ENCODE results near the gene WWP2.
"Not testable (repeated sequence)": the region's sequence is repeated elsewhere in the genome, so short reads cannot be mapped to it uniquely, and the experiment has no call there.

The WWP2 gene

DNA sequence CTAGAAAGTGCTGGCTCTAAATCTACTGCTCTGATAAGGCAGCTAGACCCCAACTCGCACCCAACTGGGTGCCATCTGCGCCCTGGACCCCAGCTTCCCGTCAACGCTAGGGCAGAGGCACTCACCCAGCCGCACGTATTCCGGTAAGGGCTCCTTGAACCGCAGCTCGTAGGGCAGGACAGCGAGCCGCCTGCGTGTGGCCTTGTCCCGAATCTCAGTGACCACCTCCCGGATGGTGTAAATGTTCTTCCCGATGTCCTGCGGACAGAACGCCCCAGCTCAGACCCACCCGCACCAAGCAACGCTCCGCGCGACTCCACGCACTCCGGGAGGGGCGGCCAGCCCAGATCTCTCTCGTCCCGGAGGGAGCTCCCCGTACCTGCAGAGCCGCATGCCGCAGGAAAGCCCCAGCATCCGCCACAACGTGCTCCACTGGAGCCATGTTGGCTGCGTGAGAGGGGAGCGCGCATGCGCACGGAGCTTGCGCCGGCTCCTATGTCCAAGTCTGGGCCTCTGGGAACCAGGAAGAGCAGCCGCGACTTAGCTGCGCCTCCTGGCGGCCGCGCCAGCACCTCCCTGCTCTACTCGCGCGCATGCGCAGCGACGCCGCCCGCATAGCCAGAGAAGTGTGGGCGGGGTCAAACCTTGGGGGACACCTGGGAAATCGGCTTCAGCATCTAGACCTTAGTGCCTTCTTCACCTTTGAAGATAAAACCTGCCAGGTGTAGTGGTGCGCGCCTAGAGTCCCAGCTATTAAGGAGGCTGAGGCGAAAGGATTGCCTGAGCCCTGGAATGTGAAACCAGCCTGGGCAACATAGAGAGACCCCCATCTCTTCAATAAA is 7.4 kb upstream of the WWP2 start, which contains the start of gene NOB1:
TSS of gene NOB1 (minus strand) at position 458 of the 842 bp plus-strand sequence. CDS start at position 442, 16 bp downstream.
- peaks cover 17 to 23% (median 20%) of the 10 kb centered on the region in 10 experiments for H3K4me1 ChIP-seq
- TF ChIP-seq Cebpa-rat (IDR thresholded peaks at IDR 0.05): no peak
- peak within 1 kb of the TSS; percentile 51 to 97 (median 91) for H3K27ac ChIP-seq
- peaks cover 0 to 43% (median 35%) of the 10 kb centered on the region in 11 experiments; a peak in 16 of 22 replicates for H4K20me1 ChIP-seq
- H3K27me3 ChIP-seq: no peaks in the 10 kb centered on the region
- no peaks in the 10 kb centered on the region for H3K9me3 ChIP-seq (replicated peaks in 1 of 11)
- peak within 1 kb of the TSS; percentile 81 to 98 (median 93) for H3K9ac ChIP-seq
- H3K4me3 ChIP-seq: peak within 1 kb of the TSS; percentile 78 to 99 (median 96)
- peaks cover 28 to 40% (median 34%) of the 10 kb centered on the region in 11 experiments for H3K36me3 ChIP-seq
- H3K4me2 ChIP-seq: peak within 1 kb of the TSS; percentile 73 to 95 (median 88)

DNA sequence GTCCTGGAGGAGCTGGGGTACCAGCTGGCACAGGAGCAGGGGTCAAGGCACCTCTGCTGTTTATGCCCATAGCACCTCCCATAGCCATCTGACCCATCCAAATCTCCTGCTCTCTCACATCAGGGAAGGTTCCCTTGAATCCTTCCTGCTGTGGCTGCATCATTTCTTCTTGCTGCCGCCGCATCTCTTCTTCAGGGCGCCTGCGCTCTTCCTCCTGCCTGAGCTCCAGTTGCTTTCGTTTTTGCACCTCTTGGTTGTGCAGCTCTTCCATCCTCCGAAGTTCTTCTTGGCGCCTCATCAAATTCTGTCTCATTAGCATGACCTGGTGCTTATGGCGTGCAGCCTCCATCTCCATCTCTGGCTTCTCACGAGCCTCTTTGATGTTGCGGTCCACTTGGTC is 5.4 kb upstream of the WWP2 start:
- no peak overlapping the region for H3K27ac ChIP-seq
- H3K36me3 ChIP-seq: peaks cover 8 to 20% (median 14%) of the 10 kb centered on the region in 11 experiments
- peaks cover 23 to 30% (median 26%) of the 10 kb centered on the region in 10 experiments for H3K4me1 ChIP-seq
- H3K4me2 ChIP-seq: no peak overlapping the region
- no peak overlapping the region for H3K4me3 ChIP-seq
- peaks cover 0 to 24% (median 20%) of the 10 kb centered on the region in 11 experiments; a peak in 15 of 22 replicates for H4K20me1 ChIP-seq
- H3K9ac ChIP-seq: no peak overlapping the region
- H3K27me3 ChIP-seq: no peaks in the 10 kb centered on the region
- H3K9me3 ChIP-seq (replicated peaks in 1 of 11): no peaks in the 10 kb centered on the region
- no peak for TF ChIP-seq Cebpa-rat (IDR thresholded peaks at IDR 0.05)

DNA sequence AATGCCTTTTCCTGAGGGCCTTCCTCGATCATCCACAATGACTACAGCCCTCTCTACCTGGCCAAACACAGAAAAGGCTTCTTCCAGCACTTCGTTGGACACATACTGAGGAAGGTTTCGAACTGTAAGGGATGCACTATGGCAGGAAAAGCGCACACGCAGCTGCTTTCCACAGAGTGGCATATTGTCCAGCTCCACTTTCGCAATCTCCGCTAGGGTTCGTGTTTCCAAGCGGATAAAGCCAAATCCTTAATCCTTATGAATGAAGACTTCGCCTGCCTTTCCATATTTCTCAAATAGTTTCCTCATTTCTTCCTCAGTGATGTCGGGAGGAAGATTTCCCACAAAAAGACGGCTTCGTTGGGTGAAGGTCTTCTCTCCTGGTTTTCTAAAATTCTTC is 4.8 kb upstream of the WWP2 start:
- H3K4me3 ChIP-seq; H3K4me2 ChIP-seq; H3K9ac ChIP-seq; H3K27ac ChIP-seq; H3K27me3 ChIP-seq; H3K9me3 ChIP-seq (replicated peaks in 1 of 11): not testable (repeated sequence)
- peaks cover 22 to 28% (median 25%) of the 10 kb centered on the region in 10 experiments for H3K4me1 ChIP-seq
- peaks cover 1 to 13% (median 7%) of the 10 kb centered on the region in 11 experiments; a peak in 20 of 22 replicates for H3K36me3 ChIP-seq
- peaks cover 0 to 18% (median 13%) of the 10 kb centered on the region in 11 experiments; a peak in 14 of 22 replicates for H4K20me1 ChIP-seq

DNA sequence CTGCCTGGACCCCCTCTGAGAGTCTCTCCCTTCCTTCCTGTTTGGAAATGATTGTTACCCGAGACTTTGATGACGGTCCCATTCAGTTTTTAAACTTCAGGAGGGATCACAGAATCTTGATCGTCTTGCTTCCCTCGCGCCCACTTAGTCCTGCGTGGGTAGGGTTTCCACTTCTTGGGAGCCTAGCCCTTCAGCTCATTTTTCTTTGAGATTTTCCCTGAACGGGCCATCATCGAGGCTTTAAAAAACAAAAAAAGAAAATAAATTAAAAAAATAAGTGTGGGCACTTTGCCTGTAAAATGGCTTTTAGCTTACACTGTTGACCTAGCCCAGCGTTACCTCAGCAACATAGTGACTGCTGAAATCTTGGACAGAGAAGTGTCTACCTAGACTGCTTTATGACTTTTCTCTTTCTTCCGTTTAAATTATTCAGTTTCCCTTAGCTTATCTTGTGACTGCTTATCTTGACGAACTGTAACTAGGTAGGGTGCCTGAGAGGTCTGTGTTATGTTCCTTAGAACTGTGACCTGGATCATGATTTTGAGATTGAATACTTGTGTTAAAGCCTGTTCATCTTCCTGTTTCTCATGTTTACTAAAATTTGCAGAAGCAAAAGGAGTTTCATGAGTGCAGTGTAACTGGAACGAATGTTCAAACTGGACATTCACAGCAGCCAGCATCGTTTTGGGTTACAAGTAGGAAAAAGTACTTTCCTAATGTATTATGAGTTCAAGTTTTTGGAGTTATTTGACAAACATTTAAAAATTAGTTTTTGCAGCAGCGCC is 874 bp downstream of the WWP2 start:
- peak overlapping the region; percentile 83 to 95 (median 91) for H3K9ac ChIP-seq
- peaks cover 0 to 19% (median 11%) of the 10 kb centered on the region in 11 experiments; a peak in 13 of 22 replicates for H3K36me3 ChIP-seq
- peak overlapping the region; percentile 83 to 94 (median 88) for H3K27ac ChIP-seq
- peak overlapping the region; percentile 81 to 99 (median 88) for H3K4me3 ChIP-seq
- peak overlapping the region; percentile 73 to 95 (median 82) for H3K4me2 ChIP-seq
- H3K4me1 ChIP-seq: peaks cover 17 to 31% (median 25%) of the 10 kb centered on the region in 10 experiments
- TF ChIP-seq Cebpa-rat (IDR thresholded peaks at IDR 0.05): no peak
- H3K27me3 ChIP-seq: no peaks in the 10 kb centered on the region
- H4K20me1 ChIP-seq: peaks cover 0 to 46% (median 27%) of the 10 kb centered on the region in 11 experiments; a peak in 13 of 22 replicates
- no peaks in the 10 kb centered on the region for H3K9me3 ChIP-seq (replicated peaks in 1 of 11)

DNA sequence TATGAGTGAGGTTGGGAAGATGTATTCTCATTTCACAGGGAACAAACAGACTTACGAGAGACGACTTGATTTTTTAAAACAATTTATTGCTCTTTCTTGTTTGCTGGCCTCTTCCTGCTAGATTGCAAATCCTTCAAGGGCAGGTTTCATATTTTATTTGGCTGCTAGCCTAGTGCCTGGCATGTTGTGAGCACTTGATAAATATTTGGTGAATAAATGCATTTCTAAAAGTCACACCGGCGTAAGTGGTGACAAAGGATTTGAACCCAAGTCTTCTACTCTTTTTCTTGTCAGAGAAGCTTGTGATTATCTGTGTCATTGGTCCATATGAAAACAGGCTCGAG is 1.4 kb downstream of the WWP2 start:
- H3K27me3 ChIP-seq: no peaks in the 10 kb centered on the region
- peak overlapping the region; percentile 73 to 95 (median 82) for H3K4me2 ChIP-seq
- peak overlapping the region in 9 of 11 experiments; percentile 83 to 94 (median 88); a peak in 15 of 22 replicates for H3K27ac ChIP-seq
- TF ChIP-seq Cebpa-rat (IDR thresholded peaks at IDR 0.05): no peak
- H3K4me1 ChIP-seq: peaks cover 17 to 31% (median 25%) of the 10 kb centered on the region in 10 experiments
- H3K9me3 ChIP-seq (replicated peaks in 1 of 11): no peaks in the 10 kb centered on the region
- H3K4me3 ChIP-seq: peak overlapping the region; percentile 81 to 99 (median 88); a peak in 18 of 20 replicates
- H3K36me3 ChIP-seq: peaks cover 0 to 20% (median 11%) of the 10 kb centered on the region in 11 experiments; a peak in 13 of 22 replicates
- H3K9ac ChIP-seq: peak overlapping the region; percentile 83 to 95 (median 91); a peak in 21 of 22 replicates
- H4K20me1 ChIP-seq: peaks cover 1 to 52% (median 33%) of the 10 kb centered on the region in 11 experiments; a peak in 15 of 22 replicates

DNA sequence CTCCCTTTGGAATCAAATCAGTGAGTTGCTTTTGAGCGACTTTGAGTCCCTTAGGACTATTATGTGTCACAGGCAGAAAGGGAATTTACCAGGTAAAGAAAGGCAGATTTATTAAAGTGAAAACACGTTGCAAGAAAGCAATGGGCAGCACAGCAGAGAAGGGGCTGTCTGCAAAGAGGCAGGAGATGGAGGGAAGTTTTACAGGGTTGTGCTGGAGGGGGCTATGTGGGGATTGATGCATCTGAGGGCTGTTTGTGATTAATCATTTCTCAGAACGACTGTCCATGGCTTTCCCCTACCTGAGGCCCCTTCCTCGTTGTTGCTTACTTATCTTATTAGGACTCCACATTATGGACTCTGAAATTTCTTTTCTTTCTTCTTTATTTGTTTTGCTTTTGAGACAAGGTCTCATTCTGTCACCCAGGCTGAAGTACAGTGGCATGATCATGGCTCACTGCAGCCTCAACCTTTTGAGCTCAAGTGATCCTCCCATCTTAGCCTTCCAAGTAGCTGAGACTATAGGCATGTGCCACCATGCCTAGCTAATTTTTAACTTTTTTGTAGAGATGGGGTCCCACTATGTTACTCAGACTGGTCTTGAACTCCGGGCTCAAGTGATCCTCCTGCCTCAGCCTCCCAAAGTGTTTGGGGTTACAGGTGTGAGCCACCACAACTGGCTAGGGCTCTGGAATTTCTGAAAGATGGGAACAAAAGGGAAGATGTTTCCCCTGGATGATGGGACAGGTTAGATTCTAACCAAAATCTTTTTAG is 5.5 kb downstream of the WWP2 start:
- H3K27me3 ChIP-seq: no peaks in the 10 kb centered on the region
- no peak overlapping the region for H3K4me3 ChIP-seq
- H3K9ac ChIP-seq: no peak overlapping the region
- no peaks in the 10 kb centered on the region for H3K9me3 ChIP-seq (replicated peaks in 1 of 11)
- TF ChIP-seq Cebpa-rat (IDR thresholded peaks at IDR 0.05): no peak
- peaks cover 9 to 49% (median 29%) of the 10 kb centered on the region in 10 experiments; a peak in 19 of 20 replicates for H3K4me1 ChIP-seq
- peaks cover 25 to 93% (median 74%) of the 10 kb centered on the region in 11 experiments; a peak in 20 of 22 replicates for H4K20me1 ChIP-seq
- H3K27ac ChIP-seq: no peak overlapping the region
- no peak overlapping the region for H3K4me2 ChIP-seq
- H3K36me3 ChIP-seq: peaks cover 0 to 27% (median 11%) of the 10 kb centered on the region in 11 experiments; a peak in 13 of 22 replicates

DNA sequence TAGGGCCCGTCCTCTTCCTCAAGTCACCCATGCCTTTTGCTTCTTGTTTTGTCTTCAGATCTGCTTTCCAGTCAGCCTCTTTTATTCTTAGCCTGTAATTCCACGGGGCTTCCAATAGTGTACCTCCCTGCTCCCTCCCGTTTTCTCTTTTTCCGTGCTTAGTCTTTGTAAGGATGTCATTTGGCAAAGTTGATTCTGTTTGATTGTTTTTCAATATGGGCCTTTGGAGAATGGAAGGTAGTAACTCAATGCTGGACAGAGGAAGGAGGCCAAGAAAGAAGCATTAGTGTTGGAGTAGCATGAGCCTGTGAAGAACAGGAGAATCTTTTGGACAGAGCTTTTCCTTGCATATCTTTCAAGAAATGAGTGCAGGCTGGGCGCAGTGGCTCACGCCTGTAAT is 6.5 kb downstream of the WWP2 start:
- TF ChIP-seq Cebpa-rat (IDR thresholded peaks at IDR 0.05): no peak
- Histone ChIP-seq H3K27ac (no peak overlapping the region), H3K36me3 (peaks cover 0 to 37% (median 11%) of the 10 kb centered on the region in 11 experiments; a peak in 14 of 22 replicates), H3K4me2 (no peak overlapping the region), H3K4me1 (peaks cover 1 to 55% (median 24%) of the 10 kb centered on the region in 10 experiments; a peak in 19 of 20 replicates), H3K27me3 (no peaks in the 10 kb centered on the region), H3K9ac (no peak overlapping the region), H4K20me1 (peaks cover 25 to 100% (median 77%) of the 10 kb centered on the region in 11 experiments; a peak in 20 of 22 replicates), H3K4me3 (no peak overlapping the region), H3K9me3 (replicated peaks in 1 of 11) (peaks cover 0 to 9% (median 0%) of the 10 kb centered on the region in 11 experiments; a peak in 5 of 22 replicates)

DNA sequence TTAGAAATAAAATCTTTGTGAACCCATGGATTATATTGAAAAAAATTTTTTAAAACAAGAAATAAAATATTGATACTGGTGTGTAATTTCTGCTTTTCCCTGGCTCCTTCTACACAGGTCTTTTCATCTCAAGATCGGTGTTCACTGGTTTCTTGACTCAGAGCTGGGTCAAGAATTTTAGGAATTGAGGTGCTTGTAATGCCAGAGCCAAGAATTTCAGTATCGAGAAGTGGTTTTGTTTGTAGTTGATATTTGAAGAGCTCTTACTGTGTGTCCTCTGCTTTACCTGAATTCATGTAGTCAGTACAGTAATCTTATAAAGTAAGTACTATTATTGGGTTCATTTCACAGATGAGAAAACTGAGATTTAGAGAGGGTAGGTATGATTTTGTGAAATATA is 7.3 kb downstream of the WWP2 start:
- H3K9ac ChIP-seq: no peak overlapping the region
- H3K27me3 ChIP-seq: no peaks in the 10 kb centered on the region

More for the DNA sequence above, 7.3 kb downstream of the WWP2 start:
- Histone ChIP-seq H3K36me3 (peaks cover 4 to 45% (median 15%) of the 10 kb centered on the region in 11 experiments; a peak in 19 of 22 replicates), H3K4me2 (no peak overlapping the region), H3K4me3 (no peak overlapping the region), H3K4me1 (peaks cover 0 to 48% (median 20%) of the 10 kb centered on the region in 10 experiments; a peak in 14 of 20 replicates), H3K27ac (no peak overlapping the region), H3K9me3 (replicated peaks in 1 of 11) (peaks cover 4 to 17% (median 6%) of the 10 kb centered on the region in 11 experiments; a peak in 19 of 22 replicates), H4K20me1 (peaks cover 25 to 99% (median 77%) of the 10 kb centered on the region in 11 experiments; a peak in 20 of 22 replicates)
- no peak for TF ChIP-seq Cebpa-rat (IDR thresholded peaks at IDR 0.05)

Measured in BLaER1 treated with 17β-estradiol and CSF1 and Interleukin-3, amounts not matched to agents 10 nM and 100 nM (cell line).